Measurements from ENCODE around the gene LVRN.

DNA sequence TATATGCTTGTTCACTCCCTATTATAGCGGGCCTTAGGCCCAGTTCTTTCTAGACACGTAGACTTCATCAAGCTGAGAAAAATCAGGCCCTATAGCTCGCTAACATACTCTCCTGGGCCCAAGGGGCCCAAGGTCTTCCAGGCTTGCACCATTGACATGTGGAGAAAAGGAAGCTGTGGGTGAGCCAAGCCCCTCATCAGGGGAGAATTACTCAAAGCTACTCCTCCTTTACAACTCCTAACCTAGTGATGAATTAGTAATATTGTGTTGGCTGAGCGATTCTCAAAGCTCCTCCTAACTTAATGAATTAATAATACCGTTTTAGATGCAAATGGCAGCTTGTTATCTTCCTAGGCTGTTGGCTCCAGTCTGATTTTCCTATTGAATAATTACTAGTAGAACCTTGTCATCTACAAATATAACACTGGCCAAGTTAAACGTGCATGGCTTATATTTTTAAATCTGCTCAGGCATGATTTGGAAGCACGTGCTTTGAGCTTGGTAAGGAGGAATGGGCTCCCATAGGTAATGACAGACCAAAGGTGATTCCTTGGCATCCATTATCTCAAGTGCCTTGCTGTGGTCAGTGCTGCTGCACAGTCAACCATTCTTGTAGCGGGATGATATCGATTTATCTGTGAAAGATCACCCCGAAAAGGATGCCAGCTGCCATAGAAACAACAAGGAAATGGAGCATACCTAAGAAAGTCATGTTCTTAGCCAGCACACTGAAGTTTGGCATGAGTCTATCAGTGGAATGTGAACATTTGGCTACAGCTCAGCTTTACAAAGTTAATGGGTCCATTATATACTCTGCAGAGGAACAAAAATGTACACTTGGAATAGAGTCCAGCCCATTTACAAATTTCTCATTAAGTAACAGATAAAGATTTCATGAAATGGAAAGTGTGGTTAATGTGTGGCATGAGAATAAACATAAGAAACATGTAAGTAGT is 23.8 kb downstream of the LVRN start:
- TF ChIP-seq POLR2A (IDR thresholded peaks at IDR 0.05) (no peak), CTCF (IDR thresholded peaks at IDR 0.05) (no peak), EP300 (IDR thresholded peaks at IDR 0.05) (no peak), POLR2AphosphoS5 (IDR thresholded peaks at IDR 0.05) (no peak)
